Gastroesophageal sphincter (tissue), 4 donors: Measurements from ENCODE around the gene MICAL3. TPM values are rescaled to one million over a fixed set of nuclear protein-coding genes. Genes with fewer than 3 reads are reported as not detected.

Experiments used
- ATAC-seq: fragments of 150-250 bp; one replicate; pipeline ENCODE4 v1.9.1; 2016; ENCODE audit warnings: mild to moderate bottlenecking, moderate library complexity
- H3K27ac ChIP-seq, 4 donors: fragments of 200-600 bp; sonication (generic) in 3 of 4; 1 replicate in 3 of 4; 2 replicates in 1 of 4; pipeline ENCODE4 v1.5.1; 2016 to 2019
- H3K27me3 ChIP-seq: fragments of 200-600 bp; sonication (generic); one replicate; pipeline ENCODE4 v1.5.1; 2019
- H3K36me3 ChIP-seq, 2 donors: fragments of 200-600 bp; sonication (generic); one replicate each; pipeline ENCODE4 v1.5.1; 2019; ENCODE audit warnings: control low read depth in 1 of 2
- H3K4me1 ChIP-seq, 3 donors: fragments of 200-600 bp; sonication (generic); 1 replicate in 2 of 3; 2 replicates in 1 of 3; pipeline ENCODE4 v1.5.1; 2016 to 2019; ENCODE audit warnings: control low read depth in 2 of 3
- H3K4me3 ChIP-seq, 2 donors: fragments of 200-600 bp; sonication (generic); one replicate each; pipeline ENCODE4 v1.5.1; 2019; ENCODE audit warnings: mild to moderate bottlenecking in 1 of 2, moderate library complexity in 1 of 2
- H3K9me3 ChIP-seq, 3 donors: fragments of 200-600 bp; sonication (generic); one replicate each; pipeline ENCODE4 v1.5.1; 2017 to 2019; ENCODE audit warnings: control low read depth in 2 of 3
- EP300 ChIP-seq: sonication (generic); formaldehyde crosslinking; IDR thresholded peaks from one replicate; pipeline ENCODE4 v1.6.1; 2017; ENCODE audit warnings: antibody characterized with exemption, mild to moderate bottlenecking
- POLR2A ChIP-seq, 2 donors: fragments of 450-650 bp; IDR thresholded peaks; one replicate each; pipeline ENCODE4 v1.6.1; 2017; ENCODE audit warnings: antibody characterized with exemption in 2 of 2, mild to moderate bottlenecking in 2 of 2, moderate library complexity in 1 of 2
- POLR2AphosphoS5 ChIP-seq: sonication (generic); formaldehyde crosslinking; IDR thresholded peaks from one replicate; pipeline ENCODE4 v1.6.1; 2017; ENCODE audit warnings: antibody characterized with exemption
- whole genome bisulfite sequencing, 2 donors: methylation state at CpG; one replicate each; pipeline ENCODE4 v1.1.5; 2018; ENCODE audit warnings: low coverage in 1 of 2; 5-methylcytosine and 5-hydroxymethylcytosine counted together
- total RNA-seq, 4 donors: library from RNA; depleted of rRNA; stranded (reverse); fragments of >200 nt; gene quantifications; one replicate each; pipeline ENCODE4 v1.1.0, GENCODE V29; 2016
- TF ChIP-seq, protein P1 (sequence below), 4 experiments: fragments of 200-600 bp in 2 of 4; fragments of 450-650 bp in 2 of 4; sonication (generic) in 1 of 4; IDR thresholded peaks; one replicate each; pipeline ENCODE4 v1.5.1; 2017 to 2019; ENCODE audit warnings: antibody characterized with exemption in 4 of 4, mild to moderate bottlenecking in 2 of 4, moderate library complexity in 2 of 4

MICAL3 gene
- total RNA-seq, 4 donors from 2014 or later: 37.3 to 120 (median 51.5) TPM

DNA sequence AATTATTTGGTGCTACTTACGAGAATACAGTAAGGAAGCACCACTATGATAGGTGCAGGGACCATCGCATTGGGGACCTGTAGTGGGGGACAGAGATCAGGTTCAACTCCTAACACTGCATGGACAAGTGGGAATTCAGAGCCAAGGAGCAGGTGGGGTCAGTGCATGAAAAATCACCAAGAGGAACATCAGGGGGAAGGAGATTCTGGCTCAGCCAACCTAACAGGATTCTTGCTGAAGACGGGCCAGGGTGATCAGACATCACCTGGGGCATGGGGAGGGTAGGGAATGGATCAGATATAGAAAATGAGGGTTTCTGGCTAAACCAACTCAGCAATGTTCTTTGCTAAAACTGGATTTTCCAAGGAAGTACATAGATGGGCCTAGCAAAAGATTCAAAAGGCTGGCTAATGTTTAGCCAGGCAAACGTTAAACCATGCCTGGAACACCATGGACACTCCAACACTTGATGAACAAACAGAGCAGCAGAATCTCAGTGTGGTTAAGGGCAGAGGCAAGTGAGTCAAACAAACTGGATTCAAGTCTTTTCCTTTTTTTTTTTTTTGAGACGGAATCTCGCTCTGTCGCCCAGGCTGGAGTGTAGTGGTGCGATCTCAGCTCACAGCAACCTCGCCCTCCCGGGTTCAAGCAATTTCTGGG is 70.0 kb downstream of the MICAL3 start:
- no peak for TF ChIP-seq EP300
- TF ChIP-seq, protein P1, sequence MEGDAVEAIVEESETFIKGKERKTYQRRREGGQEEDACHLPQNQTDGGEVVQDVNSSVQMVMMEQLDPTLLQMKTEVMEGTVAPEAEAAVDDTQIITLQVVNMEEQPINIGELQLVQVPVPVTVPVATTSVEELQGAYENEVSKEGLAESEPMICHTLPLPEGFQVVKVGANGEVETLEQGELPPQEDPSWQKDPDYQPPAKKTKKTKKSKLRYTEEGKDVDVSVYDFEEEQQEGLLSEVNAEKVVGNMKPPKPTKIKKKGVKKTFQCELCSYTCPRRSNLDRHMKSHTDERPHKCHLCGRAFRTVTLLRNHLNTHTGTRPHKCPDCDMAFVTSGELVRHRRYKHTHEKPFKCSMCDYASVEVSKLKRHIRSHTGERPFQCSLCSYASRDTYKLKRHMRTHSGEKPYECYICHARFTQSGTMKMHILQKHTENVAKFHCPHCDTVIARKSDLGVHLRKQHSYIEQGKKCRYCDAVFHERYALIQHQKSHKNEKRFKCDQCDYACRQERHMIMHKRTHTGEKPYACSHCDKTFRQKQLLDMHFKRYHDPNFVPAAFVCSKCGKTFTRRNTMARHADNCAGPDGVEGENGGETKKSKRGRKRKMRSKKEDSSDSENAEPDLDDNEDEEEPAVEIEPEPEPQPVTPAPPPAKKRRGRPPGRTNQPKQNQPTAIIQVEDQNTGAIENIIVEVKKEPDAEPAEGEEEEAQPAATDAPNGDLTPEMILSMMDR (IDR thresholded peaks at IDR 0.05): no peak
- Histone ChIP-seq H3K36me3 (no peaks in the 10 kb centered on the region), H3K9me3 (no peaks in the 10 kb centered on the region), H3K4me3 (no peak overlapping the region), H3K27ac (no peak overlapping the region), H3K27me3 (no peaks in the 10 kb centered on the region), H3K4me1 (peaks cover 0 to 75% (median 4%) of the 10 kb centered on the region in 3 donors)
- no peak for ATAC-seq
- 85 to 89% methylated on average over 8 to 10 of the region's 10 CpGs for WGBS, 2 donors

DNA sequence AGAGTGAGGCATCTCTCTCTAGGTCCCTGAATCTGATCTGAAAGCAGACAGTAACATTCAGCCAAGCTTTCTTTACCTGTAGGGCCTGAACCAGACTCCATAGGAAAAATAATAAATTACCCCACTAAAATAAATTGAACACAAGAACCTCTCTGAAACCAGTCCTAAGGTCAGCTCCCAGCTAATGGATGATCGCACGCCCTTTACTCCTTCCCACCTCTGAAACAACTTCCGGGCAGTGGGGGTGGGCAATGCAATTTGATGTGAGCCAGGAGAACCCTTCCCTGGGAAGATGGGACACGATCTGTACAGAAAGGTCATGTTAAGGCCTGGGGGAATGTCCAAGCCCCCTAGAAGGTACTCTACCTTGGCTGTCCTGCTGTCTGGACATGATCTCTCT is 71.2 kb downstream of the MICAL3 start:
- no peak overlapping the region for H3K27ac ChIP-seq
- no peaks in the 10 kb centered on the region for H3K36me3 ChIP-seq
- TF ChIP-seq, protein P1 (IDR thresholded peaks at IDR 0.05): no peak
- no peak for TF ChIP-seq EP300
- no peak for TF ChIP-seq POLR2AphosphoS5
- no peak for TF ChIP-seq POLR2A (IDR thresholded peaks at IDR 0.05)
- 94% methylated on average over 4 of the region's 4 CpGs; no CpG with 5 or more reads in 1 of the 2 donors for WGBS, 2 donors
- no peak for ATAC-seq
- H3K4me1 ChIP-seq: peaks cover 0 to 70% (median 4%) of the 10 kb centered on the region in 3 donors
- H3K4me3 ChIP-seq: no peak overlapping the region
- H3K27me3 ChIP-seq: no peaks in the 10 kb centered on the region
- no peaks in the 10 kb centered on the region for H3K9me3 ChIP-seq

DNA sequence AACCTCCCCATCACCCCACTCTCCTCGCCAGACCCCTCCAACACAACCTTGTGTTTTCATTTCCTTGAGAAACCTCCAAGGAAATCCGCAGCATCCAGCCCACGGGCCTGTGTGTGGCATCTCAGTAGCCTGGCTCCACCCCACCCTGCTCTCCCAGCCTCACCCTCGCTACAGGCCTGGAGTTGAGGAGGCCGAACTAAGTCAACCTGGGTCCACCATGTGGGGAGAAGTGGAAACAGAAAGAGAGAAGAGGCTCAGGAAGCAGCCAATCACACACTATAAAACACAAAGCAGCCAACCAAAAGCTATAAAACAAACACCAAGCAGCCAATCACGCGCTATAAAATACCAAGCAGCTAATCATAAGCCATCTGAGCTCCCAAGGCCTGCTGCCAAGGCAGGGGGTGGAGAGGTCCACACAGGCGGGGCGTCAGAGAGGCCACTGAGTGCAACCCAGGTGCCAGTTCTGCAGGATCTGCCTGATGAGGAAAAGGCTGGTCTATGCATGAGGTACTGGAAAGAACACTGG is 72.0 kb downstream of the MICAL3 start:
- Histone ChIP-seq H3K4me1 (peaks cover 0 to 74% (median 5%) of the 10 kb centered on the region in 3 donors), H3K9me3 (no peaks in the 10 kb centered on the region), H3K36me3 (no peaks in the 10 kb centered on the region), H3K27ac (no peak overlapping the region), H3K4me3 (no peak overlapping the region), H3K27me3 (no peaks in the 10 kb centered on the region)
- ATAC-seq: no peak
- TF ChIP-seq, protein P1 (IDR thresholded peaks at IDR 0.05): no peak
- TF ChIP-seq POLR2A (IDR thresholded peaks at IDR 0.05) (no peak), EP300 (no peak), POLR2AphosphoS5 (no peak)
- 100% methylated on average over 5 of the region's 9 CpGs; no CpG with 5 or more reads in 1 of the 2 donors for WGBS, 2 donors

DNA sequence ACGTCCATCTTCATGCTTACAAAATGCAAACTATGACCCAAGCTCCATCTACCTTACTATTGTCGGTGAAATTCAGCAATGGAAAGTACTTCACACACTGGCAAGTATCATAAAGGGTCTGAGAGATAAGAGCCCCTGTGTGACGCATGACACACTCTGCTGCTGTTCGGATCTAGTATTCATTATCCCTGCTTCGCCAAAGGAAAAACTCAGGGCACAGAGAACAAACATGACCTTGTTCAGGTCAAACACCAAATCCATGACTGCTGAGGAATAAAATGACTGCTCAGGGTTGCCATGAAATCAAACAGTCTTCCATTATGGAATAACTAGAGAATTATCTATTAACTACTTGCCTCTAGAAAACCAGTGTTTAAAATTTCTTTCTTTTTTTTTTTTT is 73.0 kb downstream of the MICAL3 start:
- Histone ChIP-seq H3K36me3 (no peaks in the 10 kb centered on the region), H3K4me3 (no peak overlapping the region), H3K9me3 (no peaks in the 10 kb centered on the region), H3K4me1 (peaks cover 0 to 83% (median 15%) of the 10 kb centered on the region in 3 donors), H3K27ac (peak overlapping the region in 2 of 4 donors; percentile 29 to 31), H3K27me3 (no peaks in the 10 kb centered on the region)
- TF ChIP-seq EP300 (no peak), POLR2A (IDR thresholded peaks at IDR 0.05) (no peak), POLR2AphosphoS5 (no peak)
- TF ChIP-seq, protein P1 (IDR thresholded peaks at IDR 0.05): no peak
- ATAC-seq: no peak
- 81 to 89% methylated on average over 5 of the region's 5 CpGs for WGBS, 2 donors
